AG09309 (cell line): ENCODE data around the gene NFASC.

ENCODE experiments used
- DNase-seq: peaks from one replicate; pipeline ENCODE4 v3.0.0-alpha.2; 2010; ENCODE audit warnings: low read depth
- H3K4me3 ChIP-seq: 2 replicates; pipeline ENCODE4 v1.5.1; 2011; ENCODE audit warnings: mild to moderate bottlenecking, low read depth, low read length, moderate library complexity; ENCODE audit not compliant: control insufficient read depth
- CTCF ChIP-seq: IDR thresholded peaks from 2 replicates; pipeline ENCODE4 v1.5.1; 2011; ENCODE audit warnings: mild to moderate bottlenecking, low read depth, low read length, inconsistent platforms; ENCODE audit not compliant: insufficient read depth, control insufficient read depth; ENCODE audit errors: missing control alignments

NFASC gene

GRCh38 chr1:205056956-205057568 is 186.4 kb downstream of the NFASC start:
- DNase-seq = no peak
- no peak for TF ChIP-seq CTCF
- H3K4me3 ChIP-seq = no peak overlapping the region

- no peak for DNase-seq
- no peak for TF ChIP-seq CTCF
- no peak overlapping the region for H3K4me3 ChIP-seq
Measured at GRCh38 chr1:205057808-205058575, 187.3 kb downstream of the NFASC start.

- H3K4me3 ChIP-seq = no peak overlapping the region
- no peak for DNase-seq
- no peak for TF ChIP-seq CTCF
Measured at GRCh38 chr1:205058853-205059252, 188.2 kb downstream of the NFASC start.

GRCh38 chr1:205059660-205060059 is 189.0 kb downstream of the NFASC start:
- H3K4me3 ChIP-seq = no peak overlapping the region
- no peak for DNase-seq
- no peak for TF ChIP-seq CTCF

- no peak for DNase-seq
- no peak for TF ChIP-seq CTCF
- H3K4me3 ChIP-seq = no peak overlapping the region
Measured at GRCh38 chr1:205060746-205061145, 190.1 kb downstream of the NFASC start.

GRCh38 chr1:205061227-205061626 is 190.6 kb downstream of the NFASC start:
- no peak for TF ChIP-seq CTCF
- H3K4me3 ChIP-seq = no peak overlapping the region
- DNase-seq = no peak
